GM10248 (cell line): ENCODE data around the gene PSMB5.

Source experiments
- CTCF ChIA-PET: fragments of 300-600 bp; sonication (Branson Sonifier 250); formaldehyde crosslinking; extraction: SDS; loops from one replicate; lab custom pipeline; 2021; ENCODE audit warnings: antibody characterized with exemption; lab: Yijun Ruan, JAX
- POLR2A ChIA-PET: fragments of 350-650 bp; sonication (Branson Sonifier 250); formaldehyde crosslinking; extraction: SDS; loops from one replicate; lab custom pipeline; 2020; ENCODE audit warnings: antibody characterized with exemption; lab: Yijun Ruan, JAX
- DNase-seq: peaks from one replicate; pipeline ENCODE4 v3.0.0; 2012; ENCODE audit errors: extremely low spot score
- TF ChIP-seq, protein P1 (sequence below): IDR thresholded peaks from 2 replicates; pipeline ENCODE4 v1.5.1; 2012; ENCODE audit warnings: mild to moderate bottlenecking, low read depth; ENCODE audit errors: extremely low read depth, missing control alignments, control extremely low read depth

Gene PSMB5

DNA sequence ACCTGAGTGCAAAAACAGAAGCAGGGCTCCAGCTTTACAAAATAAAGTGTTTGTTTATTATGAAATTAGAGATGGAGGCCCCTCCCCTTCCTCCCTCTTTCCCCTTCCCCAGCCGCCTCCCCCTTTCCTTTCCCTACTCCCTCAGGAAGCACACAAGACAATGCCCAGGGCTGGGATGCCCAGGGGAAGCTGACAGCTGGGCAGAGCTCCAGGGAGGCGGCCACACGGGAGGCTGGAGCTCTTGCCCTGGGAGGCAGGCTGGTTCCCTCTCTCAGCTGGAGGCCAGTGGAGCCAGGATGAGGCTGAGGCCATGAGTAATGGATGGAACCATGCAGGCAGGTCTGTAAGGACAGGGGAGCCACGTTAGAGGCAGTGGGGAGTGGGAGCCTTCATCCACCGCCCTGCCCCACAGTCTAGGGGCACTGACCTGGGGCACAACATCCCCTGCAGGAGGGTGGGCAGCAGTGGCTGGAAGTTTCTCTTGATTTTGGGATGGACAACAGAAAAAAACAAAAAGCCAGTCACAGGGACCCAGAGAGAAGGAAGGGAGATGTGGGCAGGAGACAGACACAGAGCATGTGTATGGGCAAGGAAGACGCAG lies 12.4 kb upstream of the PSMB5 start:
- TF ChIP-seq, protein P1, sequence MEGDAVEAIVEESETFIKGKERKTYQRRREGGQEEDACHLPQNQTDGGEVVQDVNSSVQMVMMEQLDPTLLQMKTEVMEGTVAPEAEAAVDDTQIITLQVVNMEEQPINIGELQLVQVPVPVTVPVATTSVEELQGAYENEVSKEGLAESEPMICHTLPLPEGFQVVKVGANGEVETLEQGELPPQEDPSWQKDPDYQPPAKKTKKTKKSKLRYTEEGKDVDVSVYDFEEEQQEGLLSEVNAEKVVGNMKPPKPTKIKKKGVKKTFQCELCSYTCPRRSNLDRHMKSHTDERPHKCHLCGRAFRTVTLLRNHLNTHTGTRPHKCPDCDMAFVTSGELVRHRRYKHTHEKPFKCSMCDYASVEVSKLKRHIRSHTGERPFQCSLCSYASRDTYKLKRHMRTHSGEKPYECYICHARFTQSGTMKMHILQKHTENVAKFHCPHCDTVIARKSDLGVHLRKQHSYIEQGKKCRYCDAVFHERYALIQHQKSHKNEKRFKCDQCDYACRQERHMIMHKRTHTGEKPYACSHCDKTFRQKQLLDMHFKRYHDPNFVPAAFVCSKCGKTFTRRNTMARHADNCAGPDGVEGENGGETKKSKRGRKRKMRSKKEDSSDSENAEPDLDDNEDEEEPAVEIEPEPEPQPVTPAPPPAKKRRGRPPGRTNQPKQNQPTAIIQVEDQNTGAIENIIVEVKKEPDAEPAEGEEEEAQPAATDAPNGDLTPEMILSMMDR = no peak
- DNase-seq = no peak
- CTCF ChIA-PET = interaction anchor here (1.1 to 24.2 kb wide), 5 partner anchors 9 to 73 kb away, joined by 3 to 834 read pairs (median 7); partner anchors contain the start of genes AJUBA and CDH24
- POLR2A ChIA-PET = no interaction called here

DNA sequence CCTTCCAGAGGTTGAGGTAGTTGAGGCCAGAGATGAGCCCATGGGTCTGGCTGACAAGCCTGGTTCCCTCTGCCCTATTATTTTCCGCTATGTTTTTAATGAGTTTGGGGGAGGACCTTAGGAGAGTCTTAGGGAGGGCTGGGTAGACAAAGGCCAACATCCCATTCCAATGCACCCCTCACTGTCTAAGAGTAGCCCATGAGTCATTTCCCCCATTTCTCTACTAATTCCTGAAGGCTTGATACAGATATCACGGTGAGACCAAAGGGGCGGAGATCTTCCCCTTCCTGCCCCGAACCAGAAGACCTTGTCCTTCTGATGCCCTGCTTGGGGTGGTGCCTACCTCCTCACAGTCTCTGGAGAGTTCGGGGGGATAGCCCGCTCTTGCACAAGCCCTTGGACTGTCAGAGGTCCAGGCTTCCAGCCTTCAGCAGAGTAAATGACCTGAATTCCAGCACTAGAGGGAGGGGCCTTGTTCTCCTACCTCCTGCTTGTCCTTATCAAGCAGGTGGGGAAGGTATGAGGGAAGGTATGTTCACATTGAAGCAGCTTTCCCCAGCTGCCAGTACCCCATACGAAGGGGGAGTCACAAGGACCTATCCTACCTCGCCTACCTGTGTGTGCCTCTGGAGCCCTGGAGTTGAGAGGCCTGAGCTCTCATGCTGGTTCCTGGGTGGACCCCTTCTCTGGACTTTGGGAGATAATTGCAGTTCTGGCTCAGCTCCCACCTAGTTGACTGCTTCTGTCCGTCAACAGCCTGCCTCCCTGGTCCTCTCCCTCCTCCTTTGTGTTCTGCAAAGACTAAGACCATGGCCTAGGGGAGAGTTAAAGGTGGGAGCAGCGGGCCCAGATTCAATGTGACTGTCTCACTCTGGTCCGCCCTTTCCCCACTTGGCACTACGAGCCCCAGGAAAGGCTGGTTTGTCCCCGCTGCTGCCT lies 11.0 kb upstream of the PSMB5 start:
- ChIA-PET POLR2A (no interaction called here), CTCF (interaction anchor here (0.9 to 24.2 kb wide), 5 partner anchors 11 to 72 kb away, joined by 4 to 834 read pairs (median 7); partner anchors contain the start of genes AJUBA and CDH24)
- TF ChIP-seq, protein P1 = no peak
- no peak for DNase-seq

DNA sequence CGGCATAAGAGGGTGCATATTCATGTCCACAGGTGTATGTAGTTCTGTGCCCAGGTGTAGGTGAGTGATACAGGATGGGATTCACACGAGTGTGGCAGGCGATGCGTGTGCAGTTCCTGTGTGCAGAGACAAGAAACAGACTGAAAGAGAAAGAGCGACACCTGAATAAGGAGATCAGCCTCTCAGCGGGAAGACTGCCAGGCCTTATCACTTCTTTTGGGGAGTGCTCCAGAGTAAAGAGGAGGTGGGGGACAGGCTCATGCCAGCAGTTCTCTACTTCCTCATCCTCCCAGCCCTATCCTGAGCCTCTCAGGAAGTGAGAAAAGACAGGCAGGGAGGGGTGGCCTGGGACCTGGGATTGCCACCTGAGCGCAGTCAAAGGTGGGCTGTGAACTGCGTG lies 10.1 kb upstream of the PSMB5 start:
- no peak for DNase-seq
- CTCF ChIA-PET = interaction anchor here (2.4 to 11.4 kb wide), 3 partner anchors 11 to 58 kb away, joined by 7 to 106 read pairs (median 18); partner anchors contain the start of gene CDH24
- TF ChIP-seq, protein P1 = no peak
- POLR2A ChIA-PET = no interaction called here

DNA sequence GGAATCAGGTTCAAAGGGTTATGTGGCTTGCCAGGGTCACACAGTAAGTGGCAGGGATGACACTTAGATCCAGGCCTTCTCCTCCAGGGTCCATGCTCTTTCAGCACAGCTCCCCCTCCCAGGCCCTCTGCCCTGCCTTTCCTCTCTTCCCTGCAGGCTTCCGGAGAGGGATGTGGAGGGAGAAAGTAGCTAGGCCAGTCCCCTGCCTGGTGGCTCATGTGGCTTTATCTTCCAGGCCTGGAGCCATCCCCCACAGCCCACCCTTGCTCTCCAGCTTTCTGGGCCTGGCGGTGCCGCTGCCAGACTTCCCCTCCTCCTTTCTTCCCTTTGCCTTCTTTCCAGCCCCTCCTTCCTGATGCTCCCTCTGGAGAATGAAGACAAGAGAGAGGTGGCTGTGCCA lies 9.1 kb upstream of the PSMB5 start:
- DNase-seq = no peak
- TF ChIP-seq, protein P1 = no peak
- ChIA-PET CTCF (interaction anchor here (3.8 to 11.4 kb wide), 3 partner anchors 13 to 57 kb away, joined by 18 to 106 read pairs (median 22); partner anchors contain the start of gene CDH24), POLR2A (no interaction called here)

DNA sequence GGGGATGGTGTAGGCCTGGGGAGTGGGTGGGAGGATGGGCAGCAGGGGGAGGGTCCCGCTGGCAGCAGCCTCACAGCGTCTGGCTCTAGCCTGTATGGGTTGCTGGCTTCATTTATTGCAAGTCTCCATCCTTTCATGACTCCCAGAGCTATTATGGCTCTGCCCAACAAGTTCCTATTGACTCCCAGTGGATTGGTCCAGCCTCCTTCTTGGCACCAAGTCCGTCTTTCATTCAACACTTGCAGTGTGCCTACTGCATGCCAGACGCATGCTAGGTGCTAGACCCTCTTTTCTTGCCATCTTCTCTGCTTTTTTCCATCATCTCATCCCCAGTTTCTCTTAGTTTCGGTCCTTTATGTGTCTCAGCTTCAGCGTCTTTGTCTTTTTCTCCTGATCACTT lies 8.4 kb upstream of the PSMB5 start:
- ChIA-PET CTCF (interaction anchor here (1.0 to 11.4 kb wide), 6 partner anchors 13 to 56 kb away, joined by 3 to 106 read pairs (median 12); partner anchors contain the start of gene CDH24), POLR2A (no interaction called here)
- TF ChIP-seq, protein P1 = no peak
- DNase-seq = no peak
